Kidney (tissue), 14 donors: ENCODE measurements around the gene ZNF445. TPM values are rescaled to one million over a fixed set of nuclear protein-coding genes. Genes with fewer than 3 reads are reported as not detected.

Experiments used
- DNase-seq, 5 donors: peaks; one replicate each; pipeline ENCODE4 v3.0.0-alpha.2; 2013 to 2020
- FAIRE-seq: peaks from 2 replicates; lab custom pipeline; 2012; peaks lifted over from hg19 to GRCh38; lab: Jason Lieb, UNC
- H3K27ac ChIP-seq, 2 donors: one replicate each; pipeline ENCODE4 v1.7.0; 2013; ENCODE audit warnings: low read depth in 2 of 2, low read length in 2 of 2, inconsistent platforms in 1 of 2
- H3K27me3 ChIP-seq: one replicate; pipeline ENCODE4 v1.7.1; 2013; ENCODE audit warnings: low read length, inconsistent platforms; ENCODE audit not compliant: control insufficient read depth, insufficient read depth
- H3K36me3 ChIP-seq, 3 donors: one replicate each; pipeline versions ENCODE4 v1.7.0 to v1.7.1; 2013; ENCODE audit warnings: low read length in 3 of 3, control low read depth in 1 of 3, inconsistent platforms in 1 of 3; ENCODE audit not compliant: insufficient read depth in 3 of 3, control insufficient read depth in 2 of 3
- H3K4me1 ChIP-seq, 3 donors: one replicate each; pipeline versions ENCODE4 v1.7.0 to v1.7.1; 2013; ENCODE audit warnings: low read length in 3 of 3, inconsistent platforms in 1 of 3, low read depth in 1 of 3; ENCODE audit not compliant: control insufficient read depth in 2 of 3, insufficient read depth in 2 of 3
- H3K4me3 ChIP-seq, 3 donors: one replicate each; pipeline versions ENCODE4 v1.7.0 to v1.8.1; 2013; ENCODE audit warnings: low read length in 3 of 3, control low read depth in 1 of 3, inconsistent platforms in 1 of 3
- H3K9ac ChIP-seq, 3 donors: one replicate each; pipeline versions ENCODE4 v1.7.0 to v1.7.1; 2013; ENCODE audit warnings: low read length in 3 of 3, control low read depth in 1 of 3, inconsistent platforms in 1 of 3
- H3K9me3 ChIP-seq, 3 donors: one replicate each; pipeline versions ENCODE4 v1.7.0 to v1.7.1; 2013; ENCODE audit warnings: low read length in 3 of 3, control low read depth in 1 of 3, inconsistent platforms in 1 of 3; ENCODE audit not compliant: control insufficient read depth in 2 of 3, insufficient read depth in 1 of 3
- intact Hi-C: fragments of 100-400 bp; cut with DNase I; formaldehyde crosslinking; loops from one replicate; pipeline ENCODE4 v1.11.1; 2022
- polyA plus RNA-seq: library from polyadenylated mRNA; stranded (reverse); fragments of 350-450 nt; fragmentation: Illumina TruSeq; extraction: RNeasy Lipid Tissue Mini Kit (QIAGEN cat#74804); gene quantifications from one replicate; pipeline ENCODE4 v1.2.3, GENCODE V29; 2014; ENCODE audit warnings: low read depth, low replicate concordance; ENCODE audit not compliant: insufficient read depth
- total RNA-seq: library from RNA; stranded (reverse); fragmentation: NEBNext Ultra II Directional; extraction: Animal tissue kit (Norgen Biotek cat#: 25700); gene quantifications from one replicate; pipeline ENCODE4 v1.2.1, GENCODE V29; 2021
- TF ChIP-seq, protein P1 (sequence below): IDR thresholded peaks from 3 replicates; pipeline ENCODE4 v1.5.1; 2012; ENCODE audit warnings: mild to moderate bottlenecking, moderate library complexity, borderline replicate concordance; ENCODE audit not compliant: insufficient read depth; ENCODE audit errors: extremely low read depth
- donor health status: control.
- donor health status: control.
- donor health status: control.
- donor health status: control.
- donor health status: control.
- donor health status: DM: yes; HTN: yes; CAD: no.
- donor health status: Normal renal cell carcinoma (clear cell type).

The ZNF445 gene
- total and polyA plus RNA-seq, 2 donors from 2014 or later: 2.3 to 19.6 TPM

- H3K4me1 ChIP-seq: no peaks in the 10 kb centered on the region
- DNase-seq: no peak
- no peaks in the 10 kb centered on the region for H3K27me3 ChIP-seq
- intact Hi-C loops: no loop called here
- H3K4me3 ChIP-seq: no peak overlapping the region
- no peak for FAIRE-seq
- H3K9me3 ChIP-seq: peaks cover 0 to 13% (median 7%) of the 10 kb centered on the region in 3 donors
- H3K27ac ChIP-seq: no peak overlapping the region
- H3K9ac ChIP-seq: no peak overlapping the region
- TF ChIP-seq, protein P1, sequence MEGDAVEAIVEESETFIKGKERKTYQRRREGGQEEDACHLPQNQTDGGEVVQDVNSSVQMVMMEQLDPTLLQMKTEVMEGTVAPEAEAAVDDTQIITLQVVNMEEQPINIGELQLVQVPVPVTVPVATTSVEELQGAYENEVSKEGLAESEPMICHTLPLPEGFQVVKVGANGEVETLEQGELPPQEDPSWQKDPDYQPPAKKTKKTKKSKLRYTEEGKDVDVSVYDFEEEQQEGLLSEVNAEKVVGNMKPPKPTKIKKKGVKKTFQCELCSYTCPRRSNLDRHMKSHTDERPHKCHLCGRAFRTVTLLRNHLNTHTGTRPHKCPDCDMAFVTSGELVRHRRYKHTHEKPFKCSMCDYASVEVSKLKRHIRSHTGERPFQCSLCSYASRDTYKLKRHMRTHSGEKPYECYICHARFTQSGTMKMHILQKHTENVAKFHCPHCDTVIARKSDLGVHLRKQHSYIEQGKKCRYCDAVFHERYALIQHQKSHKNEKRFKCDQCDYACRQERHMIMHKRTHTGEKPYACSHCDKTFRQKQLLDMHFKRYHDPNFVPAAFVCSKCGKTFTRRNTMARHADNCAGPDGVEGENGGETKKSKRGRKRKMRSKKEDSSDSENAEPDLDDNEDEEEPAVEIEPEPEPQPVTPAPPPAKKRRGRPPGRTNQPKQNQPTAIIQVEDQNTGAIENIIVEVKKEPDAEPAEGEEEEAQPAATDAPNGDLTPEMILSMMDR: no peak
- peaks cover 0 to 4% (median 3%) of the 10 kb centered on the region in 3 donors for H3K36me3 ChIP-seq
Observed at GRCh38 chr3:44387404-44387803, 90.1 kb downstream of the ZNF445 start.

Other genes starting within 250 kb of the ZNF445 start
- not detected for gene TOPAZ1, start 235.8 kb downstream of the ZNF445 start, total RNA-seq
- not detected for gene TOPAZ1, start 235.8 kb downstream of the ZNF445 start, polyA plus RNA-seq
- gene TCAIM, start 138.9 kb downstream of the ZNF445 start, total RNA-seq: 30.4 TPM
- gene TCAIM, start 138.9 kb downstream of the ZNF445 start, polyA plus RNA-seq: 26.5 TPM
- gene ZKSCAN7, start 77.5 kb upstream of the ZNF445 start, total RNA-seq: 7.9 TPM
- 2.2 TPM for gene ZKSCAN7, start 77.5 kb upstream of the ZNF445 start, polyA plus RNA-seq
- gene ZNF660, start 107.3 kb upstream of the ZNF445 start, total RNA-seq: 5.3 TPM
- gene ZNF660, start 107.3 kb upstream of the ZNF445 start, polyA plus RNA-seq: 0.69 TPM
- gene ZNF197, start 147.4 kb upstream of the ZNF445 start, total RNA-seq: 19.3 TPM
- gene ZNF197, start 147.4 kb upstream of the ZNF445 start, polyA plus RNA-seq: 6.1 TPM
- gene ZNF35, start 171.1 kb upstream of the ZNF445 start, total RNA-seq: 11.6 TPM
- 2.6 TPM for gene ZNF35, start 171.1 kb upstream of the ZNF445 start, polyA plus RNA-seq
- 6.0 TPM for gene ZNF502, start 235.0 kb upstream of the ZNF445 start, total RNA-seq
- 2.3 TPM for gene ZNF502, start 235.0 kb upstream of the ZNF445 start, polyA plus RNA-seq